HG03095 (cell line): ENCODE data around the gene RNF114.

Experiments used
- ATAC-seq: cut with Tn5 transposase; IDR thresholded peaks from one replicate; pipeline ENCODE4 v1.9.1; 2021; ENCODE audit warnings: moderate library complexity; ENCODE audit not compliant: unreplicated experiment

The RNF114 gene

GRCh38 chr20:49904440-49905214, 31.6 kb upstream of the RNF114 start:
- no peak for ATAC-seq

- ATAC-seq, result no peak
These were observed 30.6 kb upstream of the RNF114 start for GRCh38 chr20:49905415-49906091.

GRCh38 chr20:49906101-49906604, 30.0 kb upstream of the RNF114 start:
- ATAC-seq, result no peak

GRCh38 chr20:49906615-49907154, 29.5 kb upstream of the RNF114 start:
- no peak for ATAC-seq

GRCh38 chr20:49907405-49908257, 28.6 kb upstream of the RNF114 start:
- ATAC-seq, result no peak

- ATAC-seq, result no peak
These were observed 28.0 kb upstream of the RNF114 start for GRCh38 chr20:49908258-49908565.

GRCh38 chr20:49909499-49910339, 26.5 kb upstream of the RNF114 start:
- ATAC-seq, result no peak

GRCh38 chr20:49910340-49910706, 25.9 kb upstream of the RNF114 start:
- no peak for ATAC-seq

GRCh38 chr20:49913399-49914047, 22.7 kb upstream of the RNF114 start:
- ATAC-seq, result no peak

- no peak for ATAC-seq
These were observed 21.7 kb upstream of the RNF114 start for GRCh38 chr20:49914310-49915117.

GRCh38 chr20:49915118-49915379, 21.1 kb upstream of the RNF114 start:
- ATAC-seq, result peak; percentile 2

- ATAC-seq, result peak; percentile 70
These were observed 20.6 kb upstream of the RNF114 start, which contains the start of gene SPATA2 for GRCh38 chr20:49915380-49916145. TSS of gene SPATA2 (minus strand) at chr20:49915529. CDS start at chr20:49908490, 7,039 bp downstream.

- no peak for ATAC-seq
These were observed 19.8 kb upstream of the RNF114 start for GRCh38 chr20:49916146-49917002.

- no peak for ATAC-seq
These were observed 17.8 kb upstream of the RNF114 start for GRCh38 chr20:49918446-49918845.

GRCh38 chr20:49919009-49919408, 17.2 kb upstream of the RNF114 start:
- ATAC-seq, result no peak

- ATAC-seq, result no peak
These were observed 16.7 kb upstream of the RNF114 start for GRCh38 chr20:49919461-49919860.

- no peak for ATAC-seq
These were observed 11.9 kb upstream of the RNF114 start for GRCh38 chr20:49924247-49924646.
